ENCODE measurements around the gene GOT2.
A peak's percentile ranks its signal among the peaks of the same experiment; 100 is the strongest.
"Not testable (repeated sequence)": the region's sequence is repeated elsewhere in the genome, so short reads cannot be mapped to it uniquely, and the experiment has no call there.

Gene GOT2

GRCh38 chr16:58716468-58716867, 17.6 kb downstream of the GOT2 start:
- no peak for DNase-seq

GRCh38 chr16:58713742-58714141, 20.4 kb downstream of the GOT2 start:
- DNase-seq: no peak

- DNase-seq: no peak
These were observed 24.8 kb downstream of the GOT2 start for GRCh38 chr16:58709333-58709732.

GRCh38 chr16:58699151-58699550, 35.0 kb downstream of the GOT2 start:
- DNase-seq: no peak

GRCh38 chr16:58695368-58695767, 38.7 kb downstream of the GOT2 start:
- DNase-seq: no peak

GRCh38 chr16:58692450-58692849, 41.7 kb downstream of the GOT2 start:
- no peak for DNase-seq

- not testable (repeated sequence) for DNase-seq
These were observed 47.0 kb downstream of the GOT2 start for GRCh38 chr16:58686985-58687706.

GRCh38 chr16:58685084-58685449, 49.0 kb downstream of the GOT2 start:
- no peak for DNase-seq

- peak; percentile 89 for DNase-seq
These were observed 49.6 kb downstream of the GOT2 start, which contains the start of gene SLC38A7 for GRCh38 chr16:58684354-58685083. Gene SLC38A7 (minus strand): TSS chr16:58684770. CDS start chr16:58680126, 4,644 bp downstream.

GRCh38 chr16:58684001-58684353, 50.1 kb downstream of the GOT2 start:
- no peak for DNase-seq

- DNase-seq: no peak
These were observed 54.4 kb downstream of the GOT2 start for GRCh38 chr16:58679763-58680162.

GRCh38 chr16:58678716-58679115, 55.4 kb downstream of the GOT2 start:
- no peak for DNase-seq

GRCh38 chr16:58678269-58678668, 55.8 kb downstream of the GOT2 start:
- DNase-seq: no peak

GRCh38 chr16:58670946-58671583, 63.1 kb downstream of the GOT2 start:
- no peak for DNase-seq

GRCh38 chr16:58670177-58670576, 63.9 kb downstream of the GOT2 start:
- DNase-seq: no peak

- DNase-seq: no peak
These were observed 68.9 kb downstream of the GOT2 start for GRCh38 chr16:58665200-58665599.

- no peak for DNase-seq
These were observed 72.8 kb downstream of the GOT2 start for GRCh38 chr16:58661199-58661830.

- DNase-seq: not testable (repeated sequence)
These were observed 74.2 kb downstream of the GOT2 start for GRCh38 chr16:58659911-58660310.

GRCh38 chr16:58658796-58659211, 75.3 kb downstream of the GOT2 start:
- no peak for DNase-seq
